ENCODE measurements around the gene PNPLA6.
A peak's percentile ranks its signal among the peaks of the same experiment; 100 is the strongest.
"Not testable (repeated sequence)": the region's sequence is repeated elsewhere in the genome, so short reads cannot be mapped to it uniquely, and the experiment has no call there.

The PNPLA6 gene

DNA sequence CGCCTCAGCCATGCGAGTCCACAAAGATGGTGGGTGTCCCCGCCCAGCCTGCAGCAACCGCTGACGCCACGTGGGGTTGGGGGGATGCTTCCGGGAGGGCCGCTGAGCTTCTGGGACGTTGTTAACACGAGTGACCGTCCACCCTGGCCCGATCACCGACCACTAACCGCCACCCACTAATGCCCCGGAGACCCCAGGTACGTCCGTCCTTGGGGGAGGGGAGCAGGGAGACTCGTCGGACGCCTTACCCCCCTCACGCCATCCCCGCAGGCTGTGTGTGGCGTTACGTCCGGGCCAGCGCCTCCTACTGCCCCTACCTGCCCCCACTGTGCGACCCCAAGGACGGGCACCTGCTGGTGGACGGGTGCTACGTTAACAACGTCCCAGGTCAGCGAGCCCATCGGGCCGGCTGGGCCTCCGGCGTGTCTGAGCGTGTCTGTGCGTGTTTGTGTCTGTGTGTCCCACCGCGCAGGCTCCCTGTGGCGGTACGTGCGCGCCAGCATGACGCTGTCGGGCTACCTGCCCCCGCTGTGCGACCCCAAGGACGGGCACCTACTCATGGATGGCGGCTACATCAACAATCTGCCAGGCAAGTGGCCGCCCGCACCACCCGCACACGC, 21.3 kb downstream of the PNPLA6 start:
- no peak for DNase-seq

DNA sequence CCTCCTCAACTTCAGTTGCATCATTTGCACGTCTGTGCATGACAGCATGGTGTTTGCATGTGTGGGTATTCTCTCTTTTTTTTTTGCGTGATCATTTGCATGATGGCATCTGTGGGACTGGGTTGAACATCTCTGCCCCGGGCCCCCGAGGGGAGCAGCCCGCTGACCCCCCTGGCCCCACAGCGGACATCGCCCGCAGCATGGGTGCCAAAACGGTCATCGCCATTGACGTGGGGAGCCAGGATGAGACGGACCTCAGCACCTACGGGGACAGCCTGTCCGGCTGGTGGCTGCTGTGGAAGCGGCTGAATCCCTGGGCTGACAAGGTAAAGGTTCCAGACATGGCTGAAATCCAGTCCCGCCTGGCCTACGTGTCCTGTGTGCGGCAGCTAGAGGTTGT, 23.1 kb downstream of the PNPLA6 start:
- no peak for DNase-seq

DNA sequence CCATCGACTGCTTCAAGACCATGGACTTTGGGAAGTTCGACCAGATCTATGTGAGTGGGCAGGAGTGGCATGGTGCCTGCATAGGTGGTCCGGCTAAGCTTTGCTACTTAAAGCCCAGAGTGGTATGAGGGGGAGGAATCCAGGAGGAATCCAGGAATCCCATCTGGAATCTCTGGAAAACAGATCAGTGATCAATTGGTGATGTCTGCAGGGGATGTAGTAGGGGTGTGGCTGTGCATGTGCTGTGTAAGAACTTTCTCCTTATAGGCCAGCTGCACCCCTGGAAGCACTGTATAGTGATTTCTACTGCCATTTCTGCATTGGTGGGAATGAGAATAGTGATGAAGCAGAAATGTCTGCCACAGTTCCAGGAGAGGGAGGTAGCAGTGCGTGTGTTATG, 23.6 kb downstream of the PNPLA6 start:
- no peak for DNase-seq

DNA sequence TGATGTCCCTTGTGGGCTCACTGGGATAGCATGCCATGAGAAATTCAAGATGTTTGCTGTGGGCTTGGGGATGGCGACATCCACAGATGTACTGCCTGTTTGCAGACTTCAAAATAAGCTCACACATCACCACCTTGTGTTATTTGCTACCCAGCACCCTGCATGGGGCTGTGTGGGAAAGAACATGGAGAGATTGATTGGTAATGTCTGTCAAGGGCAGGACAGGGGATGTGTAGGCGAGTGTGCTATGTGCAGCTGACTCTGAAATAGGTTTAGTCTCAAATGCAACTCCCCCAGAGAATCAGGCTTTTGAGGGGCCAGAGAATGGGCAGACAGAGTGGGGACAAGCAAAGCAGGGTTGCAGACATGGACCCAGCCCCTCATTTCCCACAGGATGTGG, 24.7 kb downstream of the PNPLA6 start:
- no peak for DNase-seq

DNA sequence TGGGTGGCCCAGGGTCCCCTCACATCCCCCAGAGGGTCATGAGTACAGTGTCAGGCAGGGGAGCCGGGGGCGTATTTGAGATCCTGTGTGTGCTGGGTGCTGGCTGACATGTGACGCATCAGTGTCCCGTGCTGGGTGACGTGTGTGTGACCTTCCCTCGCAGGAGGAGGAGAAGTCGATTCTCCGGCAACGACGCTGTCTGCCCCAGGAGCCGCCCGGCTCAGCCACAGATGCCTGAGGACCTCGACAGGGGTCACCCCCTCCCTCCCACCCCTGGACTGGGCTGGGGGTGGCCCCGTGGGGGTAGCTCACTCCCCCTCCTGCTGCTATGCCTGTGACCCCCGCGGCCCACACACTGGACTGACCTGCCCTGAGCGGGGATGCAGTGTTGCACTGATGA, 25.8 kb downstream of the PNPLA6 start:
- DNase-seq = no peak

DNA sequence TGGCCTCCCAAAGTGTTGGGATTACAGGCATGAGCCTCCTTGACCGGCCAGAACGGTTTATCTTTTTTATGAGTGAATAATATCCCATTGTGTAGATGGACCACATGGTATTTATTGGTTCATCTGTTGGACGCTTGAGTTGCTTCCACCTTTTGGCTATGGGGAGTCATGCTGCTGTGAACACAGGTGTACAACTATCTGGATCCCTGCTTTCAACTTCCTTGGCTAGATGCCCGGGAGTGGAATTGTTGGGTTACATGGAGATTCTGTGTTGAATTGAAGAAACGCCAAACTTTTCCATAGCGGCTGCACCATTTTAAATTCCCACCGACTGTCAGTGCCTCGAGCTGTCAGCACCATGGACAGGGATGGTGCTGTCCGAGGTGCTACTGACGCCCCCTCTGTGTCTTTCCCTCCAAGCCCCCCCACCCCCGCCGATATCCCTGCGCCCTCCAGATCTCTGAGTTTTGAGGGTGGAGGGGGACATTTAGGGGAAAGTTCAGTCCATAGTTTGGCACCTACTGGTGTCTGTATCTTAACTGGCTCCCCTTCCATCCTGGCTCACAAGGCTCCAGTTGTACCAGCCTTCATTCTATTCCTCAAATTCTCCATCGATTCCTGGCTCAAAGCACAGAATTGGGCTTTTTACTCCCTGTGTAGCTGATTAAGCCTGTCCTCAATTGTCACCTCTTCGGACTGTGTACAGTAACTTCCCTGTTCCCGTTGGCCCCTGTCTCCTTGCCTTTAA, 27.3 kb downstream of the PNPLA6 start:
- DNase-seq = no peak

DNA sequence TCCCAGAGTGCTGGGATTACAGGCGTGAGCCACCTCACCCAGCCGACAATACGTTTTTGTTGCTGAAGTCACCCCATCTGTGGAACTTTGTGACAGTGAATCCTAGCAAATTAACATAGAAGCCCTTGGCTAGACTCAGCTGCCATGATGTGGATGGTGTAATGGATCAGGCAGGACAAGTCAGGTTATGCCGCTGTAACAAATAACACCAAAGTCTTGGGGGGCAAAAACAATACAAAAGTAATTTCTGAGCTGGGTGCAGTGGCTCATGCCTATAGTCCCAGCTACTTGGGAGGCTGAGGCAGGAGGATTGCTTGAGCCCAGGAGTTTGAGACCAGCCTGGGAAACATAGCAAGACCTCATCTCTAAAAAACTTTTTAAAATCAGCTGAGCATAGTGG, 29.3 kb downstream of the PNPLA6 start:
- no peak for DNase-seq

DNA sequence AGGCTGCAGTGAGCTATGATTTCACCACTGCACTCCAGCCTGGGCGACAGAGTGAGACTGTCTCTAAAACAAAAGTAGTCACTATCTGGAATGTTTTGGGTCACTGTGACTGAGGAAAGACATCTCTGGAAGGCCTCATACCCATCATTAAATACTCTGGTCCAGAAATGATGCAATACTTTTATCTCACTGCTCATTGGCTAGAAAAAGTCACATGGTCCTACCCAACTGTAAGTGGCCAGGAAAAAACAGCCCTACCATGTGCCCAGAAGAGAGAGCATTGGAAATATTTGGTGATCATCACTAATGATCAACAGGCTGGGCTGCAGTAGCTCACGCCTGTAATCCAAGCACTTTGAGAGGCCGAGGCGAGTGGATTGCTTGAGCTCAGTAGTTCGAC, 29.8 kb downstream of the PNPLA6 start:
- no peak for DNase-seq

DNA sequence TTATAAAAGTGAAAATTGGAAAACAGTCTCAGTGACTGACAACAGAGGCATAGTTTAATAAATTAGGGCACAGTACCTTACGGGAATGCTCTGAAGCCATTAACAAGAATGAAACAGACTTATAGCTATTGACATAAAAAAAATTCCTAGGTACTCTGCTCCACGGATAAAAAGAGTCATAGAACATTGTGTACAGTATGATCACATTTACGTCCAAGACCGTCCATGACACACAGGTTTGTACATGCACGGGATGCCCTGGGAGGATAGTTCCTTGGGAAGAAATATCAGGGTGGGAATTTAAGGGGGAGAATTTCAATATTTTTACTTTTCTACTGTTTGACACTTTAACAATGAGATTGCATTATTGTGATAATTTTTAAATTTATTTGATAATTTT, 35.2 kb downstream of the PNPLA6 start:
- no peak for DNase-seq

DNA sequence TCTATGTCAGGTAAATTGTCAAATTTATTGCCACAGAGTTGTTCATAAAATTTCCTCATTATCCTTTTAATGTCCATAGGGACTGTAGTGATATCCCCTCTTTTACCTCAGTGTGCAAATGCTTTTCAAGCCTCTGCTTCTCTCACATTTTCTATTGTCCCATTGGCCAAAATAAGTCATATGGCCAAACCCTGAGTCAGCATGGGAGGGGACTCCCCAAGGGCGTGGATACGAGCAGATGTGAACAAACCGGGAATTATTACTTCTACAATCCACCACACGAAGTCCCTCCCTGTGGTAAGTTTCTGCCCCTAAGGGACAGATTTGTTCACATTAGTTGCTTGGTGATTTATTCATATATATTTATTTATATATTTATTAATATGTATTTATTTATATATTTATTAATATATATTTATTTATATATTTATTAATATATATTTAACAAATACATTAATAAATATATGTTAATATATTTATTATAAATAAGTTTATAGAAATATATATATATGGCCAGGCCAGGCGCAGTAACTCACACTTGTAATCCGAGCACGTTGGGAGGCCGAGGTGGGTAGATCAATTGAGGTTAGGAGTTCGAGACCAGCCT, 40.0 kb downstream of the PNPLA6 start:
- no peak for DNase-seq

DNA sequence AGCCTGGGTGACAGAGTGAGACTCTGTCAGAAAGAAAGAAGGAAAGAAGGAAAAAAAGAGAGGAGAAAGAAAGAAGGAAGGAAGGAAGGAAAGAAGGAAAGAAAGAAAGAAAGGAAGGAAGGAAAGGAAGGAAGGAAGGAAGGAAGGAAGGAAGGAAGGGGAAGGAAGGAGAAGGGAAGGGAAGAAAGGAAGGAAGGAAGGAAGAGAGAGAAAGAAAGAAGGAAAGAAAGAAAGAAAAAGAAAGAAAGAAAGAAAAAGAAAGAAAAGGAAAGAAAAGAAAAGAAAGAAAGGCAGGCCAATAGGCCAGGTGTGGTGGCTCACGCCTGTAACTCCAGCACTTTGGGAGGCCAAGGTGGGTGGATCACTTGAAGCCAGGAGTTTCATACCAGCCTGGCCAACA, 41.9 kb downstream of the PNPLA6 start:
- not testable (repeated sequence) for DNase-seq

DNA sequence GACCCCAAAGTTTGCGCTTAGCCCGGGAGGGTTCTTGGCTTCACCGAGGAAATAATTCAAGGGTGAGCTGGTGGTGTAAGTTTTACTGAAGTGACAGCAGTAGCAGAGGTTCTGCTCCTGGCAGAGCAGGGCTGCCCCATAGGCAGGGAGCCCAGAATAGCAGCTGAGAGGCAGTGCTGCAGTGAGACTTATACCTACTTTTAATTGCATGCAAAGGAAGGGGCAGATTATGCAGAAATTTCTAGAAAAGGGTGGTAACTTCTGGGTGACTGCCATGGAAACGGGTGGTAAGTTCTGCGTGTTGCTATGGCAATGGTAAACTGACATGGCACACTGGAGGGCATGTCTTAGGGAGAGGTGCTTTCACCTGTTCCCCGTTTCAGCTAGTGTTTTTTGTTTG, 42.6 kb downstream of the PNPLA6 start:
- no peak for DNase-seq

DNA sequence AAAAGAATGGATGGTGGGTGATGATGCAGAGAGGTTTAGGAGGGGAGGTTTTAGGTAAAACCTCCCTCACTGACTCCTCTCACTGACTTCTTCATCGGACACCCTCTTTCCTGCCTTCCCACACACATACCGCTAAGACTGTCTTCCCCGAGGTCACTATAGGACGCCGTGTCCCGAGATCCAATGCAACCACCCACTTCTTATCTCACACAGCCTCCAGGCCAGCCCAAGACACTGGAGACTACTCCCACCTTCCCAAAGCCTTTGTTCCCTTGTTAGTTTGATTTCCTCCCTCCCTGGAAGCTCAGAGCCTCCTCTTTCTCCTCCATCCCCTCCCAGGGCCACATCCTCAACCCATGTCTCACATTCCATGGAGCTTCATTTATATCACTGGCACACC, 43.7 kb downstream of the PNPLA6 start:
- DNase-seq = no peak

DNA sequence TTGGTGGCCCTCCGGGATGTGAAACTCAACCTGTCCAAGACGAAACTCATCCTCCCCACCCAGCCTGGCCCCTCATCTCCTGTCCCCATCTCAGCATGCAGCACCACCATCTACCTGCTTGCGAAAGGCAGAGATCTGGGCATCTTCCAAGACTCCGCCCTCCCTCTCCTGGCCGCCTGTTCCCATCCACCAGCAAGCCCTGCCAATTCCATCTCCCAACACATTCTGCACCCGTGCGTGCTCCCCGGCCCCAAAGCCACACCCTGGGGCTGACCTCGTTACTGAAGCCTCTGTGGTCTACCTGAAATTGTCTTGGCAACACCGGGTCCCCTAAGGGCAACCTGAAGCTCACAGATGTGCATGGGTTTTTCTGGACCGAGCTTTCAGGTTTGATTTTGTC, 46.9 kb downstream of the PNPLA6 start:
- no peak for DNase-seq

DNA sequence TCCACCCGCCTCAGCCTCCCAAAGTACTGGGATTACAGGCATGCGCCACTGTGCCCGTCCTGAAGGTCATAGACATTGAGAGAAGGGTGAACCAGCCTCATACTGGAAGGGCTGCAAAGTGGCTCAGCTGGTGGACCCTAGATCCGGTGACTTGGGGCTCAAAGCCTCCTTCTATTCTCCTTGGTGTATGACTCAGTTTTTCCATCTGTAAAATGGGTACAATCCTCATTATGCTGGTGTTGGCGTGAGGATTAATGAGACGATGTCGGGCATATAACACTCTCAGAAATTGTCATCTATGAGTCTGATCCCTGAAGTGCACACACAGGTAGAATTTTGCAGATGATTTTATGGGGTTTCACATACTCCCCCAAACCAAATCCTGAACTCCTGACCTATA, 54.3 kb downstream of the PNPLA6 start:
- no peak for DNase-seq

DNA sequence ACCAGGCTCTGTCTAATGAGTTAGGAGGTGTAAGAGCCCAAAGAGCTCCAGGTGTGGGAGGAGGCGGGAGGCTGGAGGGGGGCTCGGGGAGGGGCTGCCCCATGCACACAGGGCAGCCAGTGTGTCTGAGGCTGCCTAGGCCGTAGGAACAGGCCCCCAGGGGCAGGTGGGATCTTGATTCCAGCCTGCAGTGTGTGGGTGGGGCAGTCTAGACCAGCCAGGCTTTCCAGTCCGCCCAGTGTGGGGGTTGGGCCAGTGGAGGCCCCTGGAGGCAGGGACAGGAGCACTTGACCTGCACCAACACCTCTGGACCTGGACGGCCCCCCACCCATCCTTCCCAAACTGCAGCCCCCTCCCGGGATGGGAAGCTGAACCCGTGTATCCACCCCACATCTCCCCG, 54.7 kb downstream of the PNPLA6 start:
- DNase-seq = no peak

DNA sequence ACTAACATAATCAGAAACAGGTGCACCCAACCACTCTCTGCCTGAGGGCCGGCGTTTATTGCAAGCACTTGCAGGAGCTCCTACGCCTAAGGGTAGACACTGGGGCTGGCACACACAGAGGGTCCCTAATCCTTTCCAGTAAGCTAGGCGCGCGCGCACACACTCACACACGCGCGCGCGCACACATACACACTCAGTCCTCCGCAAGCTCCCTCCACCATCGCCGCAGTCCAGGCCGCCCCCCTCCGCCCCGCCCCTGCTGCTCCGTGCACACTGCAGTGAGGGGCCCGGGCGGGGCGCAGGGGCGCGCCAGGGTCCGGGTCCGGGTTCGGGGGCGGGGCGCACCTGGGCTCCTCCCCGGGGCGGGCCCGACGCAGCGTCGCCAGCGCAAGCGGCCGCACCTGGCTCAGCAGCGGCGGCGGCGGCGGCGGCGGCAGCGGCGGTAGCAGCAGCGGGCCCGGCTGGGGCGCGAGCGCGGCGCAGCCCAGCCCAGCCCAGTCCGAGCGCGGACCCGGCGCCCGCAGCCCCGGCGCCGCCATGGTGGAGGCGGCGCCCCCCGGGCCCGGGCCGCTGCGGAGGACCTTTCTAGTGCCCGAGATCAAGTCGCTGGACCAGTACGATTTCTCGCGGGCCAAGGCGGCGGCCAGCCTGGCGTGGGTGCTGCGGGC, 60.1 kb downstream of the PNPLA6 start, which contains the start of gene CAMSAP3:
TSS of gene CAMSAP3 (plus strand) at position 398 of the 668 bp plus-strand sequence. CDS start at position 538, 140 bp downstream.
- DNase-seq = peak; percentile 40

DNA sequence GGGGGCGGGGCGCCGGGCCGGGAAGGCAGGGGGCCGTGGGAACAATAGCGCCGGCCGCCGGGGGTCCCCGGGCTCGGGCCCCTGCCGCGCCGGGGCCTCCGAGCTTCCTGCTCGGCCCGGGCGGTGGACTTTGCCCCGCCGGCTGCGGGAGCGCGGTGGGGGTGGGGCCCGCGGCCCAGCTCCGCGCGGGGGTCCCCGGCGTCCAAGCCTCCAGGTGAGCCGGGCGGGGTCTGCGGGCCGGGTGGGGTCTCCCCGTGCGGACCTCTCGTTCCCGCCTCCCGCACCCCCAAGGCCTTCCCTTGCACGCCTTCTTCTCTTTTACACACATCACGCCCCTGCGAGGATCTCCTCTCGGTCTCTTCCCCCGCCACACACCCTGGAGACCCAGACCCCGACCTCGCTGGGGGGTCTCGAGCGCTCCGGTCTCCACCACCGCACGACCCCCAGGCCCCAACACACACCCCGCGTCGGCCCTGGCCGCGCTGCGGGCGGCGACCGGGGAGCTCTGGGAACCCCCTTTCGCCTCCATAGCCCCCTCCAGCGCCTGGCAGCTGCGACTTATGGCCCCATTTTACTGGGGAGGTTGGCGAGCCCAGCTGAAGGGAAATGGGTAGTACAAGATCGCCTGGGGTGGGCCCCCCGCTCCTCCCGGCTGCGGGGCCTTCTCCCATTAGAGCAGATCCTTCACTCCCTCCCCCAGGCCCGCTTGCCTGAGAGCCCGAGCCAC, 60.9 kb downstream of the PNPLA6 start:
- DNase-seq = no peak

DNA sequence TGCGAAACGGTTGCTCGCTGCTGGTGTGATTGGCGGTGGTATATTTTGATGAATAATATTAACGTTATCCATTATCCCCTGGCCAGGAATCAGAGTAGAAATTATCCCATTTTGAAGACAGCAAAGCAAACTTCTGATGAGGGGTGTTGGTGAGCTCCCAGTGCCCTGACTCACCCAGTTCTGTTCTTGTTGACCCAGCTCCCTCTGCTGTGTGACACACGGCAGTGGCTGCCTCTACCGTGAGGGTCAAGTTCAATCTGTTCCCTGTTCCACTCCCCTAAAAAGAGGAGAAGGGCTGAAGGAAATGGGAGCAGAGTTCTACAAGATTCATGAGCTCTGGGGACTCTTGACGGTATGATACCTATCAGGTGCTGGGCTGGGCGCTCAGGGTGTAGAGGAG, 62.2 kb downstream of the PNPLA6 start:
- DNase-seq = no peak

DNA sequence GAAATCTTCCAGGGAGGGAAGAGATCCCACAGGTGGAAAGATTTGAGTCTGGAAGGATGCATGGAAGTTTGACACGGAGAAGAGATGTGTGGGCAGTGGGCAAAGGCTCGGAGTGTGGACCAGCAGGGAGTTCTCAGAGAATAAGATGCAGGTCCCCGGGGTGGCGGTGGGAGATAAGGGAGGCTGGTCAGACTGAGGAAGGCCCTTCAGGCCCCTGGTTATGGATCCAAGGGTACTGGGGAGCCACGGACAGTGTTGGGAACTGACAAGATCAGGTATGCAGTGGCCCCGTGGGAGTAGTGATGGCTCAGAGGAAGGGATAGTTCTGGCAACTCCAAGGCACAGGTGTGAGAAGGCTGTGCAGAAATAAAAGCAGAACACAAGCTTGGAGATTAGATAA, 62.7 kb downstream of the PNPLA6 start:
- no peak for DNase-seq

DNA sequence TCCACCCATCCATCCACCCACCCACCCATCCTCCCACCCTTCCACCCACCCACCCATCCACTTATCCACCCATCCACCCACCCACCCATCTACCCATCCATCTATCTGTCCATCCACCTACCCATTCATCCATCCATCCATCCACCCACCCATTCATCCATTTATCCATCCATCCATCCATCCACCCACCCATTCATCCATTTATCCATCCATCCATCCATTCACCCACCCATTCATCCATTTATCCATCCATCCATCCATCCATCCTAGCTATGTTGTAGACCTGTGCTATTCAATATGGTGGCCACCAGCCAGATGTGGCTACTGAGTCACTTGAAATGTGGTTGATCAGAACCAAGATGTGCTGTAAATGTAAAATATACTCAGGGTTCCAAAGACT, 65.2 kb downstream of the PNPLA6 start:
- no peak for DNase-seq

DNA sequence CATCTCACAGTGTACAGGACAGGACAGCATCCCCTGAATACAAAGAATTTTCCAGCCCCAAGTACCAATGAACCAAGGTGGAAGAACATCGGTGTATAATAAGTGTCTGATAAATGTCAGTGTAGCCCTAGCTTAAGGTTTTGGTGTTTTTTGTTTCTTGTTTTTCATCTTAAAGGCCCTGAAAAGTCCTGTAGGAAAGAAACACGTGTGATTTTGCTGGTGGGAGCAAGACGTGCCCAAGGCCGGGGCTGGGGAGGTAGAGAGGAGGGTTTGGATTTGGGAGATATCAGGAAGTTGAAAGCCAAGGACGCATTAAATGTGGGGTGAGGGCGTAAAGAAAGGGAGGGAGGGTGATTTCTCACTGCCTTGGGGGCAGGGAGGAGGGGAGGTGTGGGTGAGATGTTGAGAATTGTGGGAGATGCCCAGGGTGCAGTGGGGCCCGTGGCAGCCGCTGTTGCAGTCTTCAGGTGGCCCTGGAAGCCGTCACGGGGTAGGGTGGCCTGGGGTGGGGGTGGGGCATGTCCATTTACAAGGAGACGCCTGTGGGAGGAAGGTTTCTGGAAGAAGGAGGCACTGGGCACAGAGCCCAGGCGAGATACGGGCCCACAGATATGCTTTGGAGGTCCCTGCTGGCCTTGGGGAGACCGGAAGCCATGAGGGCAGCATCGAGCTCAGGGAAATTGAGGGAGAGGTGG, 66.9 kb downstream of the PNPLA6 start:
- no peak for DNase-seq

Data from CD4-positive, alpha-beta T cell treated with Interleukin-17A for 1 hour (primary cell).